Liver (tissue), 9 donors: ENCODE data around the gene TMEM38B. TPM values are rescaled to one million over a fixed set of nuclear protein-coding genes. Genes with fewer than 3 reads are reported as not detected.
"Not testable (repeated sequence)": the region's sequence is repeated elsewhere in the genome, so short reads cannot be mapped to it uniquely, and the experiment has no call there.

Experiments used
- DNase-seq: peaks from one replicate; pipeline ENCODE4 v3.0.0-alpha.2; 2017; ENCODE audit warnings: low spot score
- H3K27ac ChIP-seq, 2 donors: one replicate each; pipeline ENCODE4 v1.7.0; 2013; ENCODE audit warnings: inconsistent platforms in 2 of 2, low read length in 2 of 2, control low read depth in 1 of 2, low read depth in 1 of 2, mild to moderate bottlenecking in 1 of 2
- H3K27me3 ChIP-seq, 4 donors: one replicate each; pipeline versions ENCODE4 v1.6.1 to v1.7.0; 2013; ENCODE audit warnings: low read length in 3 of 4, inconsistent platforms in 1 of 4, mild to moderate bottlenecking in 1 of 4, moderate library complexity in 1 of 4; ENCODE audit not compliant: control insufficient read depth in 4 of 4, insufficient read depth in 4 of 4
- H3K36me3 ChIP-seq, 4 donors: one replicate each; pipeline versions ENCODE4 v1.6.1 to v1.7.0; 2013; ENCODE audit warnings: low read length in 3 of 4, mild to moderate bottlenecking in 3 of 4, low read depth in 1 of 4, moderate library complexity in 1 of 4; ENCODE audit not compliant: control insufficient read depth in 4 of 4, insufficient read depth in 3 of 4
- H3K4me1 ChIP-seq, 4 donors: one replicate each; pipeline versions ENCODE4 v1.6.1 to v1.7.0; 2013; ENCODE audit warnings: low read length in 3 of 4, mild to moderate bottlenecking in 3 of 4, moderate library complexity in 1 of 4; ENCODE audit not compliant: control insufficient read depth in 4 of 4, insufficient read depth in 4 of 4
- H3K4me3 ChIP-seq, 3 donors: one replicate each; pipeline versions ENCODE4 v1.6.1 to v1.7.0; 2013; ENCODE audit warnings: low read length in 3 of 3, control low read depth in 1 of 3, low read depth in 1 of 3, mild to moderate bottlenecking in 1 of 3
- H3K9ac ChIP-seq, 2 donors: one replicate each; pipeline ENCODE4 v1.7.0; 2013; ENCODE audit warnings: low read length in 2 of 2, mild to moderate bottlenecking in 2 of 2, moderate library complexity in 2 of 2, control low read depth in 1 of 2, low read depth in 1 of 2
- H3K9me3 ChIP-seq, 4 donors: one replicate each; pipeline versions ENCODE4 v1.6.1 to v1.7.0; 2013; ENCODE audit warnings: low read length in 3 of 4; ENCODE audit not compliant: control insufficient read depth in 4 of 4
- CTCF ChIP-seq: fragments of 150-350 bp; IDR thresholded peaks from 2 replicates; pipeline ENCODE4 v1.5.1; 2017; ENCODE audit warnings: improper control_type of control experiment, low read depth, low read length; ENCODE audit not compliant: missing input control
- FOXA2 ChIP-seq: IDR thresholded peaks from 2 replicates; pipeline ENCODE4 v1.6.1; 2016; ENCODE audit warnings: antibody characterized with exemption
- GABPA ChIP-seq, 2 donors: IDR thresholded peaks in 1 of 2; conservative IDR thresholded peaks in 1 of 2; 2 replicates each; pipeline ENCODE4 v1.6.1; 2016; ENCODE audit warnings: antibody characterized with exemption in 2 of 2, mild to moderate bottlenecking in 1 of 2, moderate library complexity in 1 of 2
- HNF4A ChIP-seq, 2 donors: conservative IDR thresholded peaks; 2 replicates each; pipeline ENCODE4 v1.6.1; 2016; ENCODE audit warnings: antibody characterized with exemption in 2 of 2, mild to moderate bottlenecking in 2 of 2
- RAD21 ChIP-seq, 2 donors: IDR thresholded peaks; 2 replicates each; pipeline ENCODE4 v1.6.1; 2016; ENCODE audit warnings: antibody characterized with exemption in 2 of 2, mild to moderate bottlenecking in 2 of 2
- REST ChIP-seq: IDR thresholded peaks from 2 replicates; pipeline ENCODE4 v1.6.1; 2016; ENCODE audit warnings: antibody characterized with exemption, mild to moderate bottlenecking
- YY1 ChIP-seq: IDR thresholded peaks from 2 replicates; pipeline ENCODE4 v1.6.1; 2016; ENCODE audit warnings: antibody characterized with exemption, mild to moderate bottlenecking
- WGBS: extraction: QIAGEN DNeasy Blood & Tissue Kit; methylation state at CpG from one replicate; pipeline ENCODE4 v1.1.7; 2013; 5-methylcytosine and 5-hydroxymethylcytosine counted together
- polyA plus RNA-seq, 2 donors: library from polyadenylated mRNA; stranded (reverse) in 1 of 2; unstranded in 1 of 2; fragments of 200-250 nt in 1 of 2; fragments of >200 nt in 1 of 2; fragmentation: Nextera tagmentation in 1 of 2; extraction: Ambion mirVana in 1 of 2; gene quantifications; one replicate each; pipeline versions ENCODE4 v1.2.1 to v1.2.3, GENCODE V29; 2013 to 2015
- total RNA-seq, 2 donors: library from RNA; depleted of rRNA; stranded (reverse); fragments of >200 nt; gene quantifications; one replicate each; pipeline ENCODE4 v1.2.3, GENCODE V29; 2014
- donor health status: healthy.
- donor health status: healthy.
- donor health status: healthy.
- donor health status: healthy.
- donor health status: healthy.

TMEM38B gene
- total and polyA plus RNA-seq, 4 donors = 7.4 to 21.6 (median 9.2) TPM

GRCh38 chr9:105701145-105701544 lies 6.8 kb downstream of the TMEM38B start (continued):
- TF ChIP-seq CTCF (no peak), RAD21 (IDR thresholded peaks at IDR 0.05) (no peak)

GRCh38 chr9:105702207-105702606 lies 7.9 kb downstream of the TMEM38B start:
- no peaks in the 10 kb centered on the region for H3K27me3 ChIP-seq
- H3K4me1 ChIP-seq = peaks cover 0 to 3% (median 0%) of the 10 kb centered on the region in 4 donors
- no peak overlapping the region for H3K4me3 ChIP-seq
- no peak for DNase-seq
- H3K9ac ChIP-seq = no peak overlapping the region
- no peak for TF ChIP-seq GABPA (IDR thresholded peaks at IDR 0.05 in 1 of 2, conservative IDR thresholded peaks at IDR 0.05 in 1 of 2)
- no peak for TF ChIP-seq FOXA2
- no peaks in the 10 kb centered on the region for H3K9me3 ChIP-seq
- no peak overlapping the region for H3K27ac ChIP-seq
- H3K36me3 ChIP-seq = no peaks in the 10 kb centered on the region
- WGBS = 91% methylated on average over 1 of the region's 1 CpG

GRCh38 chr9:105703638-105704037 lies 9.3 kb downstream of the TMEM38B start:
- H3K4me3 ChIP-seq, H3K27me3 ChIP-seq, H3K4me1 ChIP-seq, H3K36me3 ChIP-seq, H3K9ac ChIP-seq, H3K27ac ChIP-seq, DNase-seq, H3K9me3 ChIP-seq: not testable (repeated sequence)
- WGBS = 96% methylated on average over 4 of the region's 4 CpGs

- H3K36me3 ChIP-seq = no peaks in the 10 kb centered on the region
- no peaks in the 10 kb centered on the region for H3K9me3 ChIP-seq
- no peaks in the 10 kb centered on the region for H3K4me1 ChIP-seq
- DNase-seq = no peak
- no peak overlapping the region for H3K4me3 ChIP-seq
- no peak overlapping the region for H3K27ac ChIP-seq
- H3K27me3 ChIP-seq = no peaks in the 10 kb centered on the region
- 97% methylated on average over 8 of the region's 8 CpGs for WGBS
- TF ChIP-seq REST = no peak
- no peak for TF ChIP-seq FOXA2
- TF ChIP-seq YY1 = no peak
- TF ChIP-seq HNF4A (conservative IDR thresholded peaks at IDR 0.05) = no peak
- H3K9ac ChIP-seq = no peak overlapping the region
Observed at GRCh38 chr9:105706156-105706555, 11.8 kb downstream of the TMEM38B start.
